Keratinocyte (primary cell): ENCODE data around the gene TFDP1. TPM values are rescaled to one million over a fixed set of nuclear protein-coding genes. Genes with fewer than 3 reads are reported as not detected.

Experiments
- DNase-seq: peaks from one replicate; pipeline ENCODE4 v3.0.0-alpha.2; 2011; ENCODE audit warnings: low read depth, missing footprints, low spot score
- FAIRE-seq: peaks from 2 replicates; lab custom pipeline; 2011; peaks lifted over from hg19 to GRCh38; lab: Jason Lieb, UNC
- H2AFZ ChIP-seq: 2 replicates; pipeline ENCODE4 v1.6.0; 2012; ENCODE audit warnings: low read length, control low read depth, inconsistent platforms; ENCODE audit not compliant: control insufficient read depth
- H3K27ac ChIP-seq: 2 replicates; pipeline ENCODE4 v1.5.1; 2011; ENCODE audit warnings: low read length; ENCODE audit not compliant: control insufficient read depth, insufficient read depth
- H3K27me3 ChIP-seq: 3 replicates; pipeline ENCODE4 v1.6.0; 2011; ENCODE audit warnings: low read length; ENCODE audit not compliant: control insufficient read depth, insufficient read depth; ENCODE audit errors: extremely low read depth
- H3K36me3 ChIP-seq, 2 experiments: 2 replicates in 1 of 2; 3 replicates in 1 of 2; pipeline ENCODE4 v1.5.1; 2011; ENCODE audit warnings: low read length in 2 of 2, mild to moderate bottlenecking in 1 of 2; ENCODE audit not compliant: control insufficient read depth in 2 of 2, insufficient read depth in 2 of 2; ENCODE audit errors: extremely low read depth in 1 of 2
- H3K4me1 ChIP-seq: 3 replicates; pipeline ENCODE4 v1.5.1; 2011; ENCODE audit warnings: low read length; ENCODE audit not compliant: control insufficient read depth, insufficient read depth; ENCODE audit errors: extremely low read depth
- H3K4me2 ChIP-seq: 3 replicates; pipeline ENCODE4 v1.6.0; 2011; ENCODE audit warnings: low read depth, low read length; ENCODE audit not compliant: control insufficient read depth, insufficient read depth; ENCODE audit errors: extremely low read depth
- H3K4me3 ChIP-seq, 3 experiments: fragments of 200-600 bp in 1 of 3; sonication (generic) in 1 of 3; 2 replicates in 2 of 3; 3 replicates in 1 of 3; pipeline ENCODE4 v1.5.1; 2011 to 2016; ENCODE audit warnings: low read length in 3 of 3, mild to moderate bottlenecking in 3 of 3, control low read depth in 2 of 3, inconsistent platforms in 1 of 3, low read depth in 1 of 3, mixed read lengths in 1 of 3, mixed run types in 1 of 3, moderate library complexity in 1 of 3; ENCODE audit not compliant: control insufficient read depth in 2 of 3, insufficient read depth in 2 of 3; ENCODE audit errors: extremely low read depth in 1 of 3
- H3K79me2 ChIP-seq: 2 replicates; pipeline ENCODE4 v1.6.0; 2012; ENCODE audit warnings: low read length; ENCODE audit not compliant: control insufficient read depth, insufficient read depth
- H3K9ac ChIP-seq: 3 replicates; pipeline ENCODE4 v1.6.0; 2011; ENCODE audit warnings: low read length; ENCODE audit not compliant: control insufficient read depth, insufficient read depth; ENCODE audit errors: extremely low read depth
- H3K9me1 ChIP-seq: 3 replicates; pipeline ENCODE4 v1.6.0; 2011; ENCODE audit warnings: low read length; ENCODE audit not compliant: control insufficient read depth, insufficient read depth; ENCODE audit errors: extremely low read depth
- H3K9me3 ChIP-seq: 2 replicates; pipeline ENCODE4 v1.5.1; 2012; ENCODE audit warnings: low read depth, low read length; ENCODE audit not compliant: control insufficient read depth
- H4K20me1 ChIP-seq: 3 replicates; pipeline ENCODE4 v1.6.0; 2011; ENCODE audit warnings: low read length; ENCODE audit not compliant: control insufficient read depth, insufficient read depth; ENCODE audit errors: extremely low read depth
- CTCF ChIP-seq, 3 experiments: IDR thresholded peaks in 1 of 3; conservative IDR thresholded peaks in 1 of 3; optimal IDR thresholded peaks in 1 of 3; 2 replicates in 2 of 3; 3 replicates in 1 of 3; pipeline versions ENCODE3 to v1.5.1; 2011; ENCODE audit warnings: low read length in 3 of 3, mild to moderate bottlenecking in 3 of 3, moderate library complexity in 2 of 3, control low read depth in 1 of 3, inconsistent platforms in 1 of 3; ENCODE audit not compliant: insufficient read depth in 2 of 3; ENCODE audit errors: extremely low read depth in 1 of 3
- EZH2 ChIP-seq: IDR thresholded peaks from one replicate; pipeline ENCODE4 v1.6.1; 2012; ENCODE audit warnings: inconsistent platforms, mild to moderate bottlenecking, low read length, moderate library complexity
- dilution Hi-C: fragments of 300-500 bp; cut with MboI; formaldehyde crosslinking; loops from one replicate; pipeline ENCODE4 v1.7.0; 2020; ENCODE audit warnings: low sequenced_read_pairs; ENCODE audit not compliant: extremely low pct_ligation_motif_present
- polyA plus RNA-seq, 5 experiments: library from polyadenylated mRNA; depleted of rRNA in 3 of 5; stranded (reverse) in 3 of 5; stranded (forward) in 1 of 5; unstranded in 1 of 5; fragments of >200 nt; gene quantifications; 1 replicate in 1 of 5; 2 replicates in 3 of 5; 3 replicates in 1 of 5; pipeline versions ENCODE4 v1.2.1 to v1.2.3, GENCODE V29; 2011 to 2012; ENCODE audit warnings: missing spikeins in 2 of 5, low read depth in 1 of 5, low replicate concordance in 1 of 5

TFDP1 gene
- polyA plus RNA-seq, 1 donor (not counting 4 experiments of a cell fraction or from before 2014, with no cell fraction given): 105 TPM

- TF ChIP-seq CTCF (optimal IDR thresholded peaks at IDR 0.05 in 1 of 3, IDR thresholded peaks at IDR 0.05 in 1 of 3, conservative IDR thresholded peaks at IDR 0.05 in 1 of 3; ENCODE audit: extremely low read depth in 1 of 3, insufficient read depth in 2 of 3, low read length in 3 of 3): no peak
- TF ChIP-seq EZH2: no peak
- H2AFZ ChIP-seq: no peak overlapping the region
- H3K27me3 ChIP-seq: no peaks in the 10 kb centered on the region
- H3K79me2 ChIP-seq: no peaks in the 10 kb centered on the region
- DNase-seq (no peak), FAIRE-seq (no peak)
- no peak overlapping the region for H3K4me3 ChIP-seq
- peaks cover 2% of the 10 kb centered on the region for H3K4me1 ChIP-seq
- peaks cover 2% of the 10 kb centered on the region for H3K9me3 ChIP-seq
- peaks cover 14 to 27% of the 10 kb centered on the region in 2 experiments for H3K36me3 ChIP-seq
- H3K4me2 ChIP-seq: no peak overlapping the region
- H3K9me1 ChIP-seq: no peaks in the 10 kb centered on the region
- H3K9ac ChIP-seq: no peak overlapping the region
- H4K20me1 ChIP-seq: no peaks in the 10 kb centered on the region
- no peak overlapping the region for H3K27ac ChIP-seq
- dilution Hi-C loops: no loop called here
These were observed 58.0 kb downstream of the TFDP1 start for GRCh38 chr13:113642563-113642962.

- Histone ChIP-seq H3K9me3 (peaks cover 2% of the 10 kb centered on the region), H2AFZ (no peak overlapping the region), H3K9me1 (no peaks in the 10 kb centered on the region), H3K27ac (no peak overlapping the region), H4K20me1 (no peaks in the 10 kb centered on the region), H3K4me2 (no peak overlapping the region), H3K36me3 (peaks cover 10 to 20% of the 10 kb centered on the region in 2 experiments), H3K4me1 (peaks cover 2% of the 10 kb centered on the region), H3K79me2 (no peaks in the 10 kb centered on the region), H3K4me3 (no peak overlapping the region), H3K27me3 (no peaks in the 10 kb centered on the region), H3K9ac (no peak overlapping the region)
- dilution Hi-C loops: no loop called here
- TF ChIP-seq EZH2 (no peak), CTCF (optimal IDR thresholded peaks at IDR 0.05 in 1 of 3, IDR thresholded peaks at IDR 0.05 in 1 of 3, conservative IDR thresholded peaks at IDR 0.05 in 1 of 3; ENCODE audit: extremely low read depth in 1 of 3, insufficient read depth in 2 of 3, low read length in 3 of 3) (no peak)
- DNase-seq: no peak
- FAIRE-seq: no peak
These were observed 59.0 kb downstream of the TFDP1 start for GRCh38 chr13:113643593-113643992.
